Endodermal cell (in vitro differentiated cells): ENCODE results near the gene RIMS4. TPM values are rescaled to one million over a fixed set of nuclear protein-coding genes. Genes with fewer than 3 reads are reported as not detected.

Experiments used
- DNase-seq: peaks from one replicate; pipeline ENCODE4 v3.0.0-alpha.2; 2017
- H3K27ac ChIP-seq: 2 replicates; pipeline ENCODE4 v1.5.1; 2013; ENCODE audit warnings: mild to moderate bottlenecking, low read depth, low read length, moderate library complexity
- H3K27me3 ChIP-seq: 2 replicates; pipeline ENCODE4 v1.6.1; 2013; ENCODE audit warnings: mild to moderate bottlenecking, low read length, moderate library complexity; ENCODE audit not compliant: insufficient read depth, control insufficient read depth, poor library complexity, severe bottlenecking
- H3K36me3 ChIP-seq: 2 replicates; pipeline ENCODE4 v1.7.0; 2013; ENCODE audit warnings: mild to moderate bottlenecking, low read length, moderate library complexity; ENCODE audit not compliant: control insufficient read depth, insufficient read depth
- H3K4me1 ChIP-seq: one replicate; pipeline ENCODE4 v1.7.0; 2013; ENCODE audit warnings: low read length; ENCODE audit not compliant: control insufficient read depth, insufficient read depth
- H3K4me3 ChIP-seq: 2 replicates; pipeline ENCODE4 v1.5.1; 2013; ENCODE audit warnings: mild to moderate bottlenecking, low read length, moderate library complexity
- H3K9ac ChIP-seq: 2 replicates; pipeline ENCODE4 v1.6.1; 2013; ENCODE audit warnings: mild to moderate bottlenecking, low read length, moderate library complexity; ENCODE audit not compliant: poor library complexity, severe bottlenecking; ENCODE audit errors: extremely low read depth
- H3K9me3 ChIP-seq: 2 replicates; pipeline ENCODE4 v1.6.1; 2013; ENCODE audit warnings: mild to moderate bottlenecking, low read length, moderate library complexity; ENCODE audit not compliant: control insufficient read depth
- H3K27ac Mint-ChIP-seq: 2 replicates; pipeline ENCODE4 v1.8.0; 2020; ENCODE audit warnings: mixed read lengths
- H3K27me3 Mint-ChIP-seq: 2 replicates; pipeline ENCODE4 v1.8.0; 2021; ENCODE audit warnings: mild to moderate bottlenecking, mixed read lengths; ENCODE audit not compliant: insufficient read depth
- H3K36me3 Mint-ChIP-seq: 2 replicates; pipeline ENCODE4 v1.8.0; 2020; ENCODE audit warnings: low read depth, mixed read lengths
- H3K4me1 Mint-ChIP-seq: 2 replicates; pipeline ENCODE4 v1.8.0; 2020; ENCODE audit warnings: mixed read lengths
- H3K4me3 Mint-ChIP-seq: 2 replicates; pipeline ENCODE4 v1.8.0; 2020; ENCODE audit warnings: mild to moderate bottlenecking, moderate library complexity, mixed read lengths
- H3K9me3 Mint-ChIP-seq: 2 replicates; pipeline ENCODE4 v1.8.0; 2020; ENCODE audit warnings: mild to moderate bottlenecking, mixed read lengths
- CTCF ChIP-seq: fragments of 200-600 bp; sonication (generic); conservative IDR thresholded peaks from 2 replicates; pipeline ENCODE4 v1.5.0; 2021; ENCODE audit warnings: antibody characterized with exemption, mild to moderate bottlenecking
- WGBS, 2 experiments: methylation state at CpG; one replicate each; pipeline versions ENCODE4 v1.1.5 to v1.1.7; 2013; ENCODE audit warnings: missing lambda C conversion rate in 2 of 2, mixed read lengths in 1 of 2; ENCODE audit not compliant: insufficient coverage in 1 of 2, insufficient read length in 1 of 2; 5-methylcytosine and 5-hydroxymethylcytosine counted together
- total RNA-seq, 2 donors: library from RNA; stranded (reverse); fragmentation: NEBNext Ultra II Directional in 1 of 2; extraction: Animal tissue kit (Norgen Biotek cat#: 25700) in 1 of 2; gene quantifications; 2 replicates in 1 of 2; 3 replicates in 1 of 2; pipeline ENCODE4 v1.2.1, GENCODE V29; 2021

RIMS4 gene
- total RNA-seq, 2 donors from 2014 or later: 4.3 to 13.0 TPM

DNA sequence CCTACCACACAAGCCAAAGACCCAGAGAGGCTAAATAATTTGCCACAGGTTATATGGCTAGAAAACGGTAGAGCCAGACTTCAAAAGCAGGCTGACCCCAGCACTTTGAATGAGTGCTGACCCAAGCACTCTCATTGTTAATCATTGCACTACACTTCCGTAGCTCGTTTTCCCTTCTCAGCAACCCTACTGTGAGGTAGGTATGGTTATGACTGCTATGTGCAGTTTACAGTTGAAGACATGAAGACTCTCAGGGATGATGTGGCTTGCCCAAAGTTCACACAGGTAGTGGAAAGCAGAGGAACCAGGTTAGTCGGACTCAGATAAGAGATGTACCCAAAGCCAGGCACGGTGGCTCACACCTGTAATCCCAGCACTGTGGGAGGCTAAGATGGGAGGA lies 33.5 kb upstream of the RIMS4 start:
- peaks cover 6% of the 10 kb centered on the region for H3K27me3 Mint-ChIP-seq
- H3K27ac Mint-ChIP-seq: no peak overlapping the region
- DNase-seq: no peak
- H3K36me3 Mint-ChIP-seq: no peaks in the 10 kb centered on the region
- H3K9ac ChIP-seq: no peak overlapping the region
- no peaks in the 10 kb centered on the region for H3K4me1 ChIP-seq
- no peak overlapping the region for H3K4me3 ChIP-seq
- no peak for TF ChIP-seq CTCF
- no peaks in the 10 kb centered on the region for H3K4me1 Mint-ChIP-seq
- H3K27ac ChIP-seq: no peak overlapping the region
- H3K9me3 ChIP-seq: no peaks in the 10 kb centered on the region
- H3K4me3 Mint-ChIP-seq: no peak overlapping the region
- H3K9me3 Mint-ChIP-seq: peaks cover 8% of the 10 kb centered on the region
- H3K27me3 ChIP-seq: no peaks in the 10 kb centered on the region
- no peaks in the 10 kb centered on the region for H3K36me3 ChIP-seq
- WGBS, 2 experiments: 88 to 93% methylated on average over 3 to 5 of the region's 5 CpGs

GRCh38 chr20:44841955-44842354 lies 31.6 kb upstream of the RIMS4 start:
- H3K9me3 Mint-ChIP-seq: peaks cover 8% of the 10 kb centered on the region
- H3K9ac ChIP-seq: no peak overlapping the region
- no peaks in the 10 kb centered on the region for H3K4me1 Mint-ChIP-seq
- H3K27ac Mint-ChIP-seq: no peak overlapping the region
- no peaks in the 10 kb centered on the region for H3K36me3 Mint-ChIP-seq
- H3K9me3 ChIP-seq: no peaks in the 10 kb centered on the region
- no peak overlapping the region for H3K4me3 ChIP-seq
- H3K27ac ChIP-seq: no peak overlapping the region
- no peaks in the 10 kb centered on the region for H3K36me3 ChIP-seq
- no peak for TF ChIP-seq CTCF
- WGBS, 2 experiments: 89 to 100% methylated on average over 5 to 6 of the region's 6 CpGs
- no peak overlapping the region for H3K4me3 Mint-ChIP-seq
- no peaks in the 10 kb centered on the region for H3K27me3 ChIP-seq
- H3K4me1 ChIP-seq: no peaks in the 10 kb centered on the region
- no peak for DNase-seq
- peaks cover 6% of the 10 kb centered on the region for H3K27me3 Mint-ChIP-seq

GRCh38 chr20:44840826-44841225 lies 30.5 kb upstream of the RIMS4 start:
- H3K36me3 Mint-ChIP-seq: no peaks in the 10 kb centered on the region
- H3K4me3 Mint-ChIP-seq: no peak overlapping the region
- 90 to 92% methylated on average over 5 of the region's 5 CpGs for WGBS, 2 experiments
- no peaks in the 10 kb centered on the region for H3K9me3 ChIP-seq
- no peaks in the 10 kb centered on the region for H3K4me1 Mint-ChIP-seq
- no peak overlapping the region for H3K27ac Mint-ChIP-seq
- DNase-seq: no peak
- no peaks in the 10 kb centered on the region for H3K27me3 ChIP-seq
- H3K9me3 Mint-ChIP-seq: peaks cover 4% of the 10 kb centered on the region
- peaks cover 2% of the 10 kb centered on the region for H3K27me3 Mint-ChIP-seq
- no peak overlapping the region for H3K27ac ChIP-seq
- no peaks in the 10 kb centered on the region for H3K36me3 ChIP-seq
- H3K4me1 ChIP-seq: no peaks in the 10 kb centered on the region
- TF ChIP-seq CTCF: no peak
- no peak overlapping the region for H3K4me3 ChIP-seq
- H3K9ac ChIP-seq: no peak overlapping the region
